ENCODE data around the gene GZF1.

- TF ChIP-seq CTCF (IDR thresholded peaks at IDR 0.05; ENCODE audit: insufficient read depth, low read depth, low read length): no peak
- no peak for TF ChIP-seq EZH2 (IDR thresholded peaks at IDR 0.05; ENCODE audit: insufficient read depth, low read length)
These were observed 37.7 kb downstream of the GZF1 start for GRCh38 chr20:23399568-23400241.

All from astrocyte (in vitro differentiated cells and primary cell).